PC-3 (cell line): Measurements from ENCODE around the gene MT1A. TPM values are rescaled to one million over a fixed set of nuclear protein-coding genes. Genes with fewer than 3 reads are reported as not detected.
"Not testable (repeated sequence)": the region's sequence is repeated elsewhere in the genome, so short reads cannot be mapped to it uniquely, and the experiment has no call there.

Source experiments
- ATAC-seq: fragments of 200-7000 bp; cut with Tn5 transposase; 2 replicates; pipeline ENCODE4 v1.9.1; 2020; ENCODE audit warnings: mild to moderate bottlenecking, moderate library complexity
- BruUV-seq: library from RNA; stranded (reverse); fragments of 400-500 nt; replicated peaks from 2 replicates; lab custom pipeline; 2021; lab: Mats Ljungman, UMichigan
- CTCF ChIA-PET: fragments of 300-600 bp; sonication (Branson Sonifier 250); formaldehyde crosslinking; loops from one replicate; lab custom pipeline; 2022; ENCODE audit warnings: antibody characterized with exemption; lab: Charles Lee
- POLR2A ChIA-PET: fragments of 300-600 bp; sonication (Branson Sonifier 250); formaldehyde crosslinking; loops from one replicate; lab custom pipeline; 2022; ENCODE audit warnings: antibody characterized with exemption; ENCODE audit not compliant: unreplicated experiment; lab: Charles Lee
- DNase-seq: peaks from one replicate; pipeline ENCODE4 v3.0.0-alpha.2; 2015
- H2AFZ ChIP-seq: fragments of 300-600 bp; sonication (generic); 2 replicates; pipeline ENCODE4 v1.6.0; 2016; ENCODE audit warnings: antibody characterized with exemption, low read length
- H3F3A ChIP-seq: fragments of 300-600 bp; sonication (generic); one replicate; pipeline ENCODE4 v1.6.0; 2017; ENCODE audit warnings: antibody characterized with exemption, low read length, control low read depth, mild to moderate bottlenecking; ENCODE audit not compliant: unreplicated experiment
- H3K27ac ChIP-seq: fragments of 300-600 bp; sonication (generic); 2 replicates; pipeline ENCODE4 v1.5.1; 2016; ENCODE audit warnings: mild to moderate bottlenecking, low read length
- H3K27me3 ChIP-seq: fragments of 300-600 bp; sonication (generic); 2 replicates; pipeline ENCODE4 v1.6.1; 2016; ENCODE audit warnings: low read length, mixed read lengths
- H3K36me3 ChIP-seq: fragments of 300-600 bp; sonication (generic); 2 replicates; pipeline ENCODE4 v1.6.1; 2016; ENCODE audit warnings: low read depth, mixed run types, low read length, mixed read lengths
- H3K4me1 ChIP-seq: fragments of 300-600 bp; sonication (generic); 2 replicates; pipeline ENCODE4 v1.5.1; 2016; ENCODE audit warnings: low read length; ENCODE audit not compliant: insufficient read depth
- H3K4me2 ChIP-seq: fragments of 300-600 bp; sonication (generic); 2 replicates; pipeline ENCODE4 v1.6.0; 2016; ENCODE audit warnings: low read length
- H3K4me3 ChIP-seq: fragments of 300-600 bp; sonication (generic); 2 replicates; pipeline ENCODE4 v1.5.1; 2016; ENCODE audit warnings: mild to moderate bottlenecking, low read length, mixed read lengths
- H3K79me2 ChIP-seq: fragments of 300-600 bp; sonication (generic); 2 replicates; pipeline ENCODE4 v1.6.1; 2017; ENCODE audit warnings: low read length, mixed read lengths
- H3K9ac ChIP-seq: fragments of 300-600 bp; sonication (generic); 2 replicates; pipeline ENCODE4 v1.6.0; 2016; ENCODE audit warnings: mild to moderate bottlenecking, low read length
- H3K9me2 ChIP-seq: fragments of 300-600 bp; sonication (generic); replicated peaks from 2 replicates; pipeline ENCODE4 v1.6.1; 2016; ENCODE audit warnings: mixed run types, low read length, mixed read lengths
- H3K9me3 ChIP-seq: fragments of 300-600 bp; sonication (generic); 2 replicates; pipeline ENCODE4 v1.6.1; 2016; ENCODE audit warnings: low read length, mixed read lengths
- H4K20me1 ChIP-seq: fragments of 300-600 bp; sonication (generic); 2 replicates; pipeline ENCODE4 v1.6.1; 2016; ENCODE audit warnings: low read length, mixed read lengths
- CTCF ChIP-seq: fragments of 300-600 bp; sonication (generic); conservative IDR thresholded peaks from 2 replicates; pipeline ENCODE4 v1.5.1; 2017; ENCODE audit warnings: antibody characterized with exemption, low read depth, mild to moderate bottlenecking, low read length
- EZH2 ChIP-seq: fragments of 300-600 bp; sonication (generic); IDR thresholded peaks from one replicate; pipeline ENCODE4 v1.6.1; 2017; ENCODE audit warnings: antibody characterized with exemption, mild to moderate bottlenecking, low read length; ENCODE audit not compliant: unreplicated experiment
- EZH2phosphoT487 ChIP-seq: fragments of 300-600 bp; sonication (generic); IDR thresholded peaks from 2 replicates; pipeline ENCODE4 v1.6.1; 2018; ENCODE audit warnings: mild to moderate bottlenecking, antibody characterized with exemption, low read length, borderline replicate concordance
- intact Hi-C: fragments of 100-400 bp; cut with micrococcal nuclease; formaldehyde crosslinking; loops from 2 replicates; pipeline ENCODE4 v1.9.0; 2023
- total RNA-seq: library from RNA; depleted of rRNA; stranded (reverse); fragments of >200 nt; gene quantifications from 2 replicates; pipeline ENCODE4 v1.2.3, GENCODE V29; 2014

MT1A gene
- total RNA-seq, 1 experiment from 2014 or later = not detected

DNA sequence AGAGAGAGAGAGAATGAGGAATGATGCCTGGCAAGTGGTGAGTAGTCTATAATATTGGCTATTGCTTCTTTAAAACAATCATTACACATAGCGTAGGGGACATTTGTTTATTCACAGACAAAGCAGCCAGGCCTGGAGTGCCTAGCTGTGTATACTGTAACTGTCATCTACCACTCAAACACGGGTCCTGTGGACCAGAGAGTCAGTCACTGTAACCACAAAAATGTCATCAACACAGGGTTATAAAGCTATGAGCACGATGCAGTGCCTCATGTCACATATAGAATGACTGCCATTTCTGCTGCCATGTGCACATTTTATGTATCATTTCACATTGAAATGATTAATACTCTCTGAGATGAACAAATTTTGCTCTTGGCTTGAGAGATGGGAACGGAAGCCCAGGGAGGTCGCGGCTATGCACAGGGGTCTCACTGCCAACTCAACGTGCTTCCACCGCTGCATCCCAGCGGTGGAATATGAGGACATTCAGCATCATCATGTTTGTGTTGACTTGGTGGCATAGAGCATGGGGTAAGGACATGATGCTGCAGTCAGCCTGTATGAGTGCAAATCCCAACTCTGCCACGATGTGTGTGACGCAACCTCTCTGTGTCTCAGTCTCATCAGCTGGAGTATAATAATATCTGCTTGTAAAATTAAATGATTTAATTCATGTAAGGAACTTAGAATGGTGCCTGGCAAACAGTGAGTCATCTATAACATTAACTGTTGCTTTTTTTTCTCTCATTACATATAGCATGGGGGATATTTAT, 34.5 kb downstream of the MT1A start:
- Histone ChIP-seq H3K79me2 (no peaks in the 10 kb centered on the region), H3K9me3 (no peaks in the 10 kb centered on the region), H3K4me3 (no peak overlapping the region), H3F3A (no peaks in the 10 kb centered on the region), H3K9ac (no peak overlapping the region), H3K9me2 (no peaks in the 10 kb centered on the region), H3K36me3 (no peaks in the 10 kb centered on the region), H4K20me1 (no peaks in the 10 kb centered on the region), H3K4me2 (peak overlapping the region; percentile 58), H3K27ac (peak overlapping the region; percentile 53), H3K4me1 (peaks cover 22% of the 10 kb centered on the region), H2AFZ (no peak overlapping the region), H3K27me3 (no peaks in the 10 kb centered on the region)
- no TSS peak for BruUV-seq
- intact Hi-C loops = no loop called here
- CTCF ChIA-PET = no interaction called here
- DNase-seq = peak; percentile 56
- no peak for TF ChIP-seq CTCF
- no peak for TF ChIP-seq EZH2
- no peak for TF ChIP-seq EZH2phosphoT487
- POLR2A ChIA-PET = interaction anchor here (0.6 to 1.1 kb wide), 3 partner anchors 29 to 1456 kb away, joined by 3 to 5 read pairs (median 4); partner anchors contain the start of gene CFAP20
- peak; percentile 81 for ATAC-seq

- Histone ChIP-seq H3K4me1 (peaks cover 22% of the 10 kb centered on the region), H4K20me1 (no peaks in the 10 kb centered on the region), H3K79me2 (no peaks in the 10 kb centered on the region), H3F3A (no peaks in the 10 kb centered on the region), H2AFZ (no peak overlapping the region), H3K9me3 (no peaks in the 10 kb centered on the region), H3K4me3 (no peak overlapping the region), H3K27me3 (no peaks in the 10 kb centered on the region), H3K9me2 (no peaks in the 10 kb centered on the region), H3K36me3 (no peaks in the 10 kb centered on the region), H3K27ac (no peak overlapping the region), H3K4me2 (no peak overlapping the region), H3K9ac (no peak overlapping the region)
- CTCF ChIA-PET = no interaction called here
- DNase-seq (no peak), ATAC-seq (no peak)
- intact Hi-C loops = no loop called here
- TF ChIP-seq EZH2 (no peak), EZH2phosphoT487 (no peak), CTCF (no peak)
- BruUV-seq = no TSS peak
- POLR2A ChIA-PET = interaction anchor here (0.6 kb wide), 1 partner anchor 30 kb away, joined by 5 read pairs; no protein-coding TSS in a partner anchor
These were observed 35.5 kb downstream of the MT1A start for GRCh38 chr16:56673921-56674320.

DNA sequence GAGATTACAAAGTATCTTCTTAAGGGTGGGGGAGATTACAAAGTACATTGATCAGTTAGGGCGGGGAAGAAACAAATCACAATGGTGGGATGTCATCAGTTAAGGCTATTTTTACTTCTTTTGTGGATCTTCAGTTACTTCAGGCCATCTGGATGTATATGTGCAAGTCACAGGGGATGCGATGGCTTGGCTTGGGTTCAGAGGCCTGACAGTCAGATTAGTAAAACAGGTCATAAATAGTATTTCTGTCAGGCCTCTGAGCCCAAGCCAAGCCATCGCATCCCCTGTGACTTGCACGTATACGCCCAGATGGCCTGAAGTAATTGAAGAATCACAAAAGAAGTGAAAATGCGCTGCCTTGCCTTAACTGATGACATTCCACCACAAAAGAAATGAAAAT, 36.1 kb downstream of the MT1A start:
- H3K9me3 ChIP-seq, BruUV-seq, H3K9me2 ChIP-seq, H3K36me3 ChIP-seq, H3K4me3 ChIP-seq, H3K9ac ChIP-seq, H3K4me2 ChIP-seq, H3F3A ChIP-seq, H4K20me1 ChIP-seq, CTCF ChIA-PET, ATAC-seq, POLR2A ChIA-PET, DNase-seq, H3K27me3 ChIP-seq, H3K79me2 ChIP-seq, H3K27ac ChIP-seq, intact Hi-C loops, H2AFZ ChIP-seq: not testable (repeated sequence)
- peaks cover 25% of the 10 kb centered on the region for H3K4me1 ChIP-seq
